ENCODE data around the gene KHK. TPM values are rescaled to one million over a fixed set of nuclear protein-coding genes. Genes with fewer than 3 reads are reported as not detected.
A peak's percentile ranks its signal among the peaks of the same experiment; 100 is the strongest.

The KHK gene
- total RNA-seq, 1 experiment from 2014 or later: 1.5 TPM

GRCh38 chr2:27097341-27097740 is 10.8 kb downstream of the KHK start:
- Histone ChIP-seq H3K9me3 (ENCODE audit: control insufficient read depth, insufficient read depth, low read depth, low read length) (no peaks in the 10 kb centered on the region), H3K27ac (ENCODE audit: low read length) (no peak overlapping the region), H3K4me3 (ENCODE audit: low read depth in 2 of 2, low read length in 2 of 2) (no peak overlapping the region), H3K4me1 (ENCODE audit: control insufficient read depth, insufficient read depth, low read length) (no peaks in the 10 kb centered on the region), H3K36me3 (ENCODE audit: control insufficient read depth, insufficient read depth, low read length) (no peaks in the 10 kb centered on the region), H3K27me3 (ENCODE audit: control insufficient read depth, insufficient read depth, low read length) (no peaks in the 10 kb centered on the region)
- CTCF ChIA-PET: interaction anchor here (0.8 to 1.1 kb wide), 2 partner anchors 73 to 94 kb away, joined by 3 to 4 read pairs; no protein-coding TSS in a partner anchor
- TF ChIP-seq TCF7L2 (IDR thresholded peaks at IDR 0.05; ENCODE audit: low read depth, low read length) (no peak), REST (IDR thresholded peaks at IDR 0.05; ENCODE audit: insufficient read depth in 1 of 2, low read depth in 2 of 2, low read length in 1 of 2) (no peak), POLR2AphosphoS5 (IDR thresholded peaks at IDR 0.05; ENCODE audit: low read depth, low read length) (no peak), SIN3A (IDR thresholded peaks at IDR 0.05; ENCODE audit: borderline replicate concordance, insufficient read depth, low read depth, low read length) (no peak), CTCF (IDR thresholded peaks at IDR 0.05) (no peak)
- no peak for ATAC-seq
- POLR2A ChIA-PET: interaction anchor here (1.0 kb wide), 1 partner anchor 185 kb away, joined by 3 read pairs; the partner anchor contains the start of gene TRIM54
- no peak for DNase-seq (ENCODE audit: low read depth, low spot score)
- intact Hi-C loops (cut with micrococcal nuclease; ENCODE audit: unreplicated experiment): loop anchor here (5.0 kb wide), 1 partner anchor 185 kb away; the partner anchor contains the start of gene TRIM54
- BruUV-seq (replicated peaks): no TSS peak
- in situ Hi-C loops (cut with HindIII; ENCODE audit: low pct_unique_long_range_greater_than_20kb, low sequenced_read_pairs): no loop called here

- ChIA-PET CTCF (interaction anchor here (0.5 to 1.2 kb wide), 2 partner anchors 63 to 92 kb away, joined by 3 to 4 read pairs; no protein-coding TSS in a partner anchor), POLR2A (interaction anchor here (0.6 kb wide), 1 partner anchor 180 kb away, joined by 3 read pairs; no protein-coding TSS in a partner anchor)
- BruUV-seq (replicated peaks): no TSS peak
- no peaks in the 10 kb centered on the region for H3K36me3 ChIP-seq (ENCODE audit: control insufficient read depth, insufficient read depth, low read length)
- DNase-seq (ENCODE audit: low read depth, low spot score): no peak
- in situ Hi-C loops (cut with HindIII; ENCODE audit: low pct_unique_long_range_greater_than_20kb, low sequenced_read_pairs): no loop called here
- no peaks in the 10 kb centered on the region for H3K4me1 ChIP-seq (ENCODE audit: control insufficient read depth, insufficient read depth, low read length)
- H3K9me3 ChIP-seq (ENCODE audit: control insufficient read depth, insufficient read depth, low read depth, low read length): no peaks in the 10 kb centered on the region
- intact Hi-C loops (cut with micrococcal nuclease; ENCODE audit: unreplicated experiment): loop anchor here (5.0 kb wide), 1 partner anchor 183 kb away; the partner anchor contains the start of gene TRIM54
- ATAC-seq: peak; percentile 14; the same call in 1 of the 2 replicates
- no peak overlapping the region for H3K4me3 ChIP-seq (ENCODE audit: low read depth in 2 of 2, low read length in 2 of 2)
- H3K27ac ChIP-seq (ENCODE audit: low read length): no peak overlapping the region
- no peaks in the 10 kb centered on the region for H3K27me3 ChIP-seq (ENCODE audit: control insufficient read depth, insufficient read depth, low read length)
- TF ChIP-seq POLR2AphosphoS5 (IDR thresholded peaks at IDR 0.05; ENCODE audit: low read depth, low read length) (no peak), CTCF (IDR thresholded peaks at IDR 0.05) (no peak), TCF7L2 (IDR thresholded peaks at IDR 0.05; ENCODE audit: low read depth, low read length) (no peak), REST (IDR thresholded peaks at IDR 0.05; ENCODE audit: insufficient read depth in 1 of 2, low read depth in 2 of 2, low read length in 1 of 2) (no peak), SIN3A (IDR thresholded peaks at IDR 0.05; ENCODE audit: borderline replicate concordance, insufficient read depth, low read depth, low read length) (no peak)
These were observed 12.9 kb downstream of the KHK start for GRCh38 chr2:27099334-27099955.

All from Panc1 (cell line).